Measurements from ENCODE around the gene THOC5.
"Not testable (repeated sequence)": the region's sequence is repeated elsewhere in the genome, so short reads cannot be mapped to it uniquely, and the experiment has no call there.

The THOC5 gene

DNA sequence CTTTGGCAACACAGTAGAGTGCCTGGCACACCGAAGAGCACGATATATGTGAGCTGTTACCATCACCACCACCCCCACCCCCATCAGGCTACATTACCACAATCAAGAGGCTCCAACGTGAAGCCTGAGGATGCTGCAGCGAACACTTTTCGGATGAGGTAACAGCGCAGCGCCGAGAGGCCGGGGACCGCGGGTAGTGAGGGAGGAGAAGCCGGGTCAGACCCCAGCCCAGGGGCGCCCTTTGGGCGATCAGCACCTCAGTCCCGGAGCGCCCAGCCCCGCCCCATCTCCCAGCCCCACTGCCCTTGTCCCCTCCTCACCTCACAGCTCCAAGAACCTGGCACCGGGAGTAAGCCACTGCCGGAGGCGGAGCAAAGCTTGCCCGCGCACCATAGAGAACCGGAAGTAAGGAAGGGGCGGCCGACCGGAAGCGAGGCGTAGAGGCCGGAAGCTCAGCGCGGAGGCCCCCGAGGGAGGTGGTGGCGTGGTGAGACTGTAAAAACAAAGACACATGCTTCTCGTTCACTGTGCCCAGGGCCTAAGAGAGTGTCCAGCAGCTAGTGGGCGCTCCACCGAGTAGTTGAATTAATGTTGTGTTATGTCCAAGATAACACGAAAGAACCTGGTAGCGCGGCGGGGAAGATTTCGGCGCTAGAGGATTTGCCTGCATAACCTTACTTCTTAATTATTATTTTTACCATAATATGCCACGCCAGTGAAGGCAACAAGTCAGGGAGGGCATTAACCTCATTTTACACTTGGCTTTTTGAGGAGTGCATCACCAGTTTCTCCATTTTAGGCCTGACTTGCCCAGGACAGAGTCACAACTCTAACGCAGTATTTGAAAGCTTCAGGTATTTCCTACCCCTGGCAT, at the start of gene THOC5:
Gene THOC5, minus strand, starts transcription at position 407 of the 874 bp plus-strand sequence. CDS start 4,610 bp downstream, outside the sequence.
- DNase-seq: peak; percentile 94

DNA sequence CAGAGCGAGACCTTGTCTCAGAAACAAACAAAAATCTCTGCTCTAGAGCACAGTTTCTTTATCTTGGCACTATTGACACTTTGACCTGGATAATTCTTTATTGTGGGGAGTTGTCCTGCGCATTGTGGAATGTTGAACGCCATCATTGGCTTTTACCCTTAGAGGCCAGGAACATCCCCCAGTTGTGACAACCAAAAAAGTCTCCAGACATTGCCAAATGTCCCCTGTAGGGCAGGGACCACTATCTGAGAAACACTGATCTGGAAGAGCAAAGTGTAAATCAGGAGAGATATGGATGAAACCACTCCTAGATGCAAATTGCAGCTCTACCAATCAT, 45.1 kb upstream of the THOC5 start:
- DNase-seq: no peak

DNA sequence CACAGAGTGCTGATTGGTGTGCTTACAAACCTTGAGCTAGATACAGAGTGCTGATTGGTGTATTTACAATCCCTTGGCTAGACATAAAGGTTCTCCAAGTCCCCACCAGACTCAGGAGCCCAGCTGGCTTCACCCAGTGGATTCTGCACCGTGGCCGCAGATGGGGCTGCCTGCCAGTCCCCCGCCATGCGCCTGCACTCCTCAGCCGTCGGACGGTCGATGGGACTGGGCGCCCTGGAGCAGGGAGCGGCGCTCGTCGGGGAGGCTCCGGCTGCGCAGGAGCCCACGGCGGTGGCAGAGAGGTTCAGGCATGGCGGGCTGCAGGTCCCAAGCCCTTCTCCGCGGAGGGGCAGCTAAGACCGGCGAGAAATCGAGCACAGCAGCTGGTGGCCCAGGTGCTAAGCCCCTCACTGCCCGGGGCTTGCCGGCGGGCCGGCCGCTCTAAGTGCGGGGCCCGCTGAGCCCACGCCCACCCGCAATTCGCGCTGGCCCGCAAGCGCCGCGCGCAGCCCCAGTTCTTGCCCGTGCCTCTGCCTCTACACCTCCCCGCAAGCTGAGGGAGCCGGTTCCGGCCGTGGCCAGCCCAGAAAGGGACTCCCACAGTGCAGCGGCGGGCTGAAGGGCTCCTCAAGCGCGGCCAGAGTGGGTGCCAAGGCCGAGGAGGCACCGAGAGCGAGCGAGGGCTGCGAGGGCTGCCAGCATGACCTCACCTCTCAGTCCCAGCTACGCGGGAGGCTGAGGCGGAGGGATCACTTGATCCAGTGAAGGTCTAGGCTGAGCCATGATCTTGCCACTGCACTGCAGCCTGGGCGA, 44.5 kb upstream of the THOC5 start:
- not testable (repeated sequence) for DNase-seq

DNA sequence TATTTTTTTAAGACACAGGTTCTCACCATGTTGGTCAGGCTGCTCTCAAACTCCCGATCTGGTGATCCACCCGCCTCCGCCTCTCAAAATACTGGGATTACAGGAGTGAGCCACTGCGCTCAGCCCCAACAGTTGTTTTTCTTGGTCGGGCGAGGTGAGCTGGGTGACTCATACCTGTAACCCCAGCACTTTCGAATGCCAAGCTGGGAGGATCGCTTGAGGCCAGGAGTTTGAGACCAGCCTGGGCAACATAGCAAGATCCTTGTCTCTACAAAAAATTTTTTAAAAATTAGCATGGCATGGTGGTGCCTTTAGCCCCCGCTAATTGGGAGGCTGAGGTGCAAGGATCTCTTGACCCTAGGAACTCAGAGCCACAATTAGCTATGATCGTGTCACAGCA, 42.9 kb upstream of the THOC5 start:
- no peak for DNase-seq

DNA sequence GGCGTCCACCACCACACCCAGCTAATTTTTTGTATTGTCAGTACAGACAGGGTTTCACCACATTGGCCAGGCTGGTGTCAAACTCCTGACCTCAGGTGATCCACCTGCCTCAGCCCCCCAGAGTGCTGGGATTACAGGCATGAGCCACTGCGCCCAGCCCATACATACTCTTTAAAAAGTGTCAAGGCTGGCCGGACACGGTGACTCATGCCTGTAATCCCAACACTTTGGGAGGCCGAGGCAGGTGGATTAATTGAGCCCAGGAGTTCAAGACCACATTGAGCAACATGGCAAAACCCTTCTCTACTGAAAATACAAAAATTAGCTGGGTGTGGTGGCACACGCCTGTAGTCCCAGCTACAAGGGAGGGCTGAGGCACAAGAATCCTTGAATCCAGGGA, 40.9 kb upstream of the THOC5 start:
- DNase-seq: not testable (repeated sequence)

DNA sequence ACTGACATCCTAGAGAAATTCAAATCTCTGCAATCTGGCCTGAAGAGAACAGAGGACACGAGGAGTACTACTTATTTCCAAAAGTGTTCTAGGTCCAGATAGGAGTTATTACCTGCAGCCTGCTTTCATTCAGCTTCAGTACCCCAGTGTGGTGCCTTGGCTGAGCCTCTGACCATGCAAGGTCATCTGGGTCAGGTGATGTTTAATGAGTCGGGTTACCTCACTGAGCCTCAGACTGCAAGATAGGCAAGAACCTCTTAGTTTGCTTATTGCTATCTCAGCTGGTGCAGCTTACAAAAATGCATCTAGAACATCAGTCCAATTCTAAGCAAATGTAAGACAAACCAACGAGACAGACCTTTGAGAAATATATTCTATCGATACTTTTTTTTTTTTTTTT, 40.4 kb upstream of the THOC5 start:
- no peak for DNase-seq

DNA sequence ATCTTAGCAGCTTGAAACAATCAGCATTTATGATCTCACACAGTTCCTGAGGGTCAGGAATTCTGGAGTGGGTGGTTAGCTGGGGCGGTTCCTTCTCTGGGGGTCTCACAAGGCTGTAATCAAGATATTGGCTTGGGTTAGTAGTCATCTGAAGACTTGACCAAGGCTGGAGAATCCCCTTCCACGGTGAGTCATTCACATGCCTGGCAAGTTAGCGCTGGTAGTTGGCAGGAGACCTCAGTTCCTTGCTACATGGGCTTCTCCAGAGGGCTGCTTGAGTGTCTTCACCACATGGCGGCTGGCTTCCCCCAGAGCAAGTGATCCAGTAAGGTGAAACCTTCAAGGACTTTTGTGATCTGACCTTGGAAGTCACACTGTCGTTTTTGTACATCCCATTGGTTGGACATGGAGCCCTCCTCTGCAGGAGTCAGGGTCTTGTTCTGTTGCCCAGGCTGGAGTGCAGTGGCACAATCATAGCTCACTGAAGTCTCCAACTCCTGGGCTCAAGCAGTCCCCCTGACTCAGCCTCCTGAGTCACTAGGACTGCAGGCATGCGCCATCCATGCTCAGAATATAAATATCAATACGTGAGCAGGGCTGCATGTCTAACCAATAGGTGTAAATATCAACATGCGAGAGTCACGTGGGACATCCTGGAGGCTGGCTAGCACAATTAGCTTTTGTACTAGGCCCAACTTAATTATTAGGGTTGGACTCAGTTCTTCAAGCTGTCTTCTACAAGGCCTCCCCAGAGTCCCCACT, 34.6 kb upstream of the THOC5 start:
- DNase-seq: peak; percentile 27

DNA sequence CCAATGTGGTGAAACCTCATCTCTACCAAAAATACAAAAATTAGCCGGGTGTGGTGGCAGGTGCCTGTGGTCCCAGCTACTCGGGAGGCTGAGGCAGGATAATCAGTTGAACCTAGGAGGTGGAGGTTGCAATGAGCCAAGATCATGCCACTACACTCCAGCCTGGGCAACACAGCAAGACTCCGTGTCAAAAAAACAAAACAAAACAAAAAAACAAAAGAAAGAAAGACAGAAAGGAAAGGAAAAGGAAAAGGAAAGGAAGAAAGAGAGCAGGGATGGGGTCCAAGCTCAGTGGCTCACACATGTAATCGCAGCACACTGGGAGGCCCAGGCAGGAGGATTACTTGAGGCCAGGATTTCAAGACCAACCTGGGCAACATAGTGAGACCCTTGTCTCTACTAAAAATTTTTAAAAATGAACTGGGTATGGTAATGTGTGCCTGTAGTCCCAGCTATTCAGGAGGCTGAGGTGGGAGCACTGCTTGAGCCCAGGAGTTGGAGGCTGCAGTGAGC, 32.7 kb upstream of the THOC5 start:
- not testable (repeated sequence) for DNase-seq

DNA sequence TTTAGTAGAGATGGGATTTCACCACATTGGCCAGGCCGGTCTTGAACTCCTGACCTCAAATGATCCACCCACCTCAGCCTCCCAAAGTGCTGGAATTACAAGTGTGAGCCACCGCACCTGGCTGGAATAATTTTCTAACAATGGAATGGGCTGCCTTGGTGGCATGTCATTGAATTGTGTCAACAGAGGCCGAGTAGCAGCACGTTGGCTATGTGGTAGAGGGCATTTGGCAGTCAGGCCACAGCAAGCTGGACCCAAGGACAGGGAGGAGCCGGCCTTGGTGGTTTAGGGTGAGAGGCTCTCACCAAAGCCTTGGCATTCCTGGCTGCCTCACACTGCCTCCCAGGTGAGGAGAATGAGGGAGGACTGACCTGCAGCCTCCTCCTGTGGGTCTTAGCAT, 31.4 kb upstream of the THOC5 start:
- DNase-seq: no peak

DNA sequence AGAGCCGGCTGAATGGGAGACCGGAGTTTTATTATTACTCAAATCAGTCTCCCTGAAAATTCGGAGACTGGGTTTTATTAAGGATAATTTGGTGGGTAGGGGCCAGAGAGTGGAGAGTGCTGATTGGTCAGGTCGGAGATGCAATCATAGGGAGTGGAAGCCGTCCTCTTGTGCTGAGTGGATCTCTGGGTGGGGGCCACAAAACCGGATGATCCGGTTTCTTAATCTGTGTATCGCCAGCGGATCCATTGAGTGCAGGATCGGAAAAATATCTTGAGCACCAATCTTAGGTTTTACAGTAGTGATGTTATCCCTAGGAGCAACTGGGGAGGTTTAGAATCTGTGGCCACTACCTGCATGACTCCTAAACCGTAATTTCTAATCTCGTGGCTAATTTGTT, 28.2 kb upstream of the THOC5 start:
- no peak for DNase-seq

DNA sequence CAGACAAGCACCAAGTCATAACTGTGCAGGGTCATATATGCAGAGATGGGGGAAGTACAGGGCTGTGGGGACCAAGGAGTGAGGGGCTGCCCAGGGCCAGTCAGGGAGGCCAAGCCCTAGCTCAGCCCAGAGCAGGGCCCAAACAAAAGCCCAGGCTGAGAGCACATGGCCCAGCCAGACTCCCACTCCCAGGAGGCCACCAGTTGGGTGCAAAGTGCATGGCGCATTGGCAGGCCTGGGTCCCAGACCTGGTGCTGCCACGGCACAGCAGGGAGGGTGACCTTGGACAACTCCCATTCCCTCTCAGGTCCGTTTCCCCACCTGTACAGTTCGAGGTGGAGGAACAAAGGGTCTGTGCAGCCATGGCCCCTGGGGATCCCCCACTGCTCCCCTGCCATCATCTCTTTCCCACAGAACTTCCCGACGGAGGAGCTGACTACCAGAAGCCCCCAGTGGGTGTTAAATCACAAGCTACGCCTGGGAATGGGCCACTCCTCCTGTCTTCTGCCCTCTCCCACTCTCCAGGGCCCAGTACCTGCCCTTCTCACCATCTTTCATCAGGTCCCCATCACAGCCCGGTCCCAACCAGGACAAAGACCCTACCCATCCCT, 26.7 kb upstream of the THOC5 start:
- DNase-seq: no peak

DNA sequence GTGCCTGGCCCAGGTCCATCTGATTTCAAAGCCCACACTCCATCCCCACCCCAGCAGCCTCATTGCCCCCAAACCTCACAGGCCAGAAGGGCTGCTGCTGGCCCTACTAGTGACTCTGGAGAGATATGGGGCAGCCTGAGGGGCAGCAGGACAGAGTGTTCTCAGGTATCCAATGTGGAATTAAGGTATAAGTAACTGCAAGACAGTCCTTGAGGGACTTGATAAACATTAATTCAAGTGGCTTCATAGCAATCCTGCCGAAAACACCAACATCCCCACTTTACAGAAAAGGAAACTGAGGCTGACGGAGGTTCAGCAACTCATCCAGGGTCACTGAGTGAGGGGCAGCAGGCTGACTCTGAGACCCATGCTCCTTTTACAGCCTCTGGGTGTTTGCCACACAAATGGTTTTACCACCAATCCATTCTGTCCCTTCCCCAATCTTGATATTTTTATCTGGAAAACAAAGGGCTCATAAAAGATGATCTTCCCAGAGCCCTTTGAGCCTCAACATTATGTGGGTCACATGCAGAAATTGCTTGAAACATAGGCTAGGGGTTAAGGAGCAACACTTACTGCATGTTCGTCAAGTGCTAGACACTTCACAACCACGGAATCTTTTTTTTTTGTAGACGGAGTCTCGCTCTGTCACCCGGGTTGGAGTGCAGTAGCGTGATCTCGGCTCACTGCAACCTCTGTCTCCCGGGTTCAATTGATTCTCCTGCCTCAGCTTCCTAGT, 25.1 kb upstream of the THOC5 start:
- DNase-seq: no peak

DNA sequence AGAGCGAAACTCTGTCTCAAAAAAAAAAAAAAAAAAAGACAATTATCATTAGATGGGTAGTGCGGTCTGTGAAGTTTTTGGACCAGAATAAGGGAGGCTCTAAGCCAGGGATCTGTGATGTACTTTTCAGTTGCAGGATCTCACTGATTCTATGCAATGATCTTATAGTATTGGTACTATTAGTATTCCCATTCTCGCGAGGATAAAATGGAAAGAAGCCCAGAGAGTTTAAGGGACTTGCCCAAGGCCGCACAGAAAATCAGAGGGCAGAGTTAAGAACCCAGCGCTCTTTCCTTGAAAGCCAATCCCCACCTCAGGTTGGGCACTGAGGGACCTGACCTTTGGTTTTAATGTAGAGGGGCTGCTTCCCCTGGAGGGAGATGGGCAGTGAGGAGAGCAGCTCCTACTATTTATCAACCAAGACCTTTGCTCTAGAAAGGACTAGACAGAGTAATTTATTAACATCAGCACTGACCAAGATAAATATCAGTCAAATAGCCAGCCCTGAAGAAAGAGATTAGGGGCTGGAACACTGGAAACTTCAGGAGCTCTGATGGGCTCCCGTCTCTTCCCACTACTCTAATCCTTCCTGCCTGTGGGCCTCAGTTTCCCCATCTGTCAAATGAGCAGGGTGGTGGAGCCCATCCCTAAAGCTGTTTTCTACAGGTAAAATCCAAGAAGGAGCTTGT, 21.3 kb upstream of the THOC5 start:
- no peak for DNase-seq

DNA sequence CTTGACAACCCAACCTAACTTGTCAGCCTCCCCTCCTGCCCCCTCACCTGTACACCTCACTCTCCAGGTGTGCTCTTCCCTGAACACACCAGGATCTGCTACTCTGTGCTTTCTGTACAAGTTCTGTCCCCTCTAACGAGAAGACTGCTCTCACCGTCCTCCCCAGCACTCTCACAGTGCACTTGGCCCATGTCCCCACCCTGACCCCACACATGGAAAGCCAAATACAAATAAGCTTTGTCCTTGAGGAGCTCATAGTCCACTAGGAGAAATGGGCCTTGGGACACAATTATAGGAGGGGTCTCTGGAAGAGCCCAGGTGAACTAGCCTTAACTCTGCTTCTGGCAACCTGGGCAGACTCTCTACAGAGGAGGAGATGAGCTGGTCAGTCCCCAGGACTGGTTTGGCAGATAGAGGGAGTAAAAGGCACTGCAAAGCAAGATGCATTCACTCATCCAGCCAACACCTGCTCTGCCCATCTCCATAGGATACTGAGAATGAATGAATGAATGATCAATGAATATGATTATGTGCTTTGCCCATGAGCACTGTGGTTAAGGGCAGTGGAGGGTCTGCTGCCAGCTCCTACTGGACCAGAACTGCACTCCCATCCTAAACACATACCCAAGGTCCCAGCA, 17.5 kb upstream of the THOC5 start:
- DNase-seq: no peak

DNA sequence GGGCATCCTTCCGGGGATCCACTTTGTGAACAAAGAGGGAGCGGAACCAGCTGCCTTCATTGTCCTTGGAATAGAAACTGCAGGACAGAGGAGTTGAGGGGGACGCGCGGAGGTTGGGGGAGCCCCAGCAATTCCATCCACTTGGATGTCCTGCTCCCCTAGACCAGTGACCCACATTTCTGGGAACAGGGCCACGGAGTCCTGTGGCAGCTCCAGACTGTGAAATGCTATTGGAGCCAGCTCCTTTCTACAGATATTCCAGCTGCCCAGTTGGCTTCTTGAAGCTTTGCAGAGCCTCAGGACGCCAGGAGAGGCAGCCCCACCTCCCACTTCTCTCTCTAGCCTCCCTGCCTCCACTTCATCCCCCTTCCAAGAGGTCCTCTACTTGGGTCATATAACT, 16.9 kb upstream of the THOC5 start:
- DNase-seq: no peak

DNA sequence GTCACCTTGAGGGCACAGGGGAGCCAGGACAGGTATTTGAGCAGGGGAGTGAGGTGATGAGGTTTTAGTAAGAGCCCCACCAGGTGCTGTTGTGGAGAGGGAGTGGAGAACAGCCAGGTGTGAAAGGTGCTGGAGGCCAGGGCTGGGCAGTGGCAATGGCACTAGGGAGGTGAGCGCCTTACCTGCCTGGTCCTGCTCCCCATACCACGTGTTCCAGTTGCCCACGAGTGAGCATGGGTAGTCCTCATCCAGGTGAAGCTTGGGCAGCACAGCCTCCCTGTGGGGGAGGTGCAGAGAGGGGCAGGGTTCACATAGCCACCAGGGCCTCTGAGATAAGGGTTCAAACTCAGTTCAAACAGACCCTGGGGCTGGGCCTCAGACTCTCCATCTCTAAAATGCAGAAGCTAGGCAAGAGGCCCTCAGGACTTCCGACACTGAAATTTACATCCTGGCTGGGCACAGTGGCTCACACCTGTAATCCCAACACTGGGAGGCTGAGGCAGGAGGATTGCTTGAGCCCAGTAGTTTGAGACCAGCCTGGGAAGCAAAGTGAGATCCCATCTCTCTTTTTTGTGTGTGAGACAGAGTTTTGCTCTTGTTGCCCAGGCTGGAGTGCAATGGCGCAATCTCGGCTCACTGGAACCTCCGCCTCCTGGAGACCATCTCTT, 15.6 kb upstream of the THOC5 start:
- DNase-seq: no peak

DNA sequence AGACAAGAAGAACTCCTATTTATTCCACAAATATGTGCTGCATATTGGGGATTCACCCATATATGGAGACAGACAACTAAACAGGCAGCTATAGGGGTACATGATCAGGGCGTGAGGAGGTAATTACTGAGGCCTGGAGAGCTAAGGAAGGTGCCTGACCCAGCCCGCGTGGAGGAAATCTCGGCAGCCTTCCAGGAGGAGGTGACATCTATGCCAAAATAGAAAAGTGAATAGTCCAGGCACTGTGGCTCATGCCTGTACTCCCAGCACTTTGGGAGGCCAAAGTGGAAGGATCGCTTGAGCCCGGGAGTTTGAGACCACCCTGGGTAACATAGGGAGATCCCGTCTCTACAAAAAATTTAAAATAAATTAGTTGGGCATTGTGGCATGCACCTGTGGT, 13.8 kb upstream of the THOC5 start:
- DNase-seq: no peak

DNA sequence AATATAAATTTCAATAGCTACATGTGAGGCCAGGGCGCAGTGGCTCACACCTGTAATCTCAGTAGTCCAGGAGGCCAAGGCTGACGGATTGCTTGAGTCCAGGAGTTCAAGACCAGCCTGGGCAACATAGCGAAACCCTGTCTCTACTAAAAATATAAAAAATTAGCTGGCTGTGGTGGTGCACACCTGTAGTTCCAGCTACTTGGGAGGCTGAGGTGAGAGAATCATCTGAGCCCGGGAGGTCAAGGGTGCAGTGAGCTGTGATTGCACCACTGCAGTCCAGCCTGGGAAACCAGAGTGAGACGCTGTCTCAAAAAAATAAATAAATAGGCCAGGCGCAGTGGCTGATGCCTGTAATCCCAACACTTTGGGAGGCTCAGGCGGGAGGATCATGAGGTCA, 13.0 kb upstream of the THOC5 start:
- not testable (repeated sequence) for DNase-seq

DNA sequence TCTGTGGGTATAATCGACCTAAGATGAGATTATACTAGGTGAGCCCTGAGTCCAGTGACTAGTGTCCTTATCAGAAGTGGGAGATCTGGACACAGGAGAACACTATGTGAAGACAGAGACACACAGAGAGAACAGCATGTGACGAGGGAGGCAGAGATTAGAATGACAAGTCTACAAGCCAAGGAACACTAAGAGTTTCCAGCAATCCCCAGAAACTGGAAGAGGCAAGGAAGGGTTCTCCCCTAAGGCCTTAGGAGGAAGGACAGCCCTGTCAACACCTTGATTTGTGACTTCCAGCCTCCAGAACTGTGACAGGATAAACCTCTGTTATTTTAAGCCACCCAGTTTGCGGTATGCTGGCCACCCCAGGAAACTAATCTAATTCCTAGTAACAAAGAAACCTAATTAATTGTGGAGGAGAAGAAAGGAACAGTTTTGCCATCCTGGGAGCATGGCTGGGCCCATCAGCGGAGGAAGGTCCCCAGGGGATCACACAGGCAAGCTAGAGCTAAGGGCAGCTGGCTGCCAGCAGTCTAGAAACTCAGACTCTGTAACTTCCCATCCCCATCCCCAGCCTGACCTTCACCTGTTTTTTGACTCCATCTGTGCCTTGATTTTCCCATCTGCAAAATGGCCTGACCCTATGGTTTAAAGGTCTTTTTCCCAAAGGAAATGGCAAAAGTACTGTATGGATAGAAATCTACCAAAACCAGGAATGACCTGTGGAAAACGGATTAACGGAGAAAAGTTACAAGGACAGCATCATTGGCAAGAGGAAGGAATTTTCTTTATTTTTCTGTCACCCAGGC, 10.3 kb upstream of the THOC5 start:
- DNase-seq: no peak
